HepG2 (cell line): ENCODE measurements around the gene DDC. TPM values are rescaled to one million over a fixed set of nuclear protein-coding genes. Genes with fewer than 3 reads are reported as not detected.
A peak's percentile ranks its signal among the peaks of the same experiment; 100 is the strongest.

ENCODE experiments used
- ADNP ChIP-seq: sonication (generic); formaldehyde crosslinking; IDR thresholded peaks from 2 replicates; pipeline ENCODE4 v1.4.0; 2020; ENCODE audit warnings: missing genetic modification reagents
- AGO1 ChIP-seq: fragments of 200-400 bp; formaldehyde crosslinking; IDR thresholded peaks from 2 replicates; pipeline ENCODE4 v1.6.1; 2017; ENCODE audit warnings: mild to moderate bottlenecking, low read depth, low read length, moderate library complexity; ENCODE audit not compliant: poor library complexity, severe bottlenecking
- AHDC1 ChIP-seq: sonication (generic); formaldehyde crosslinking; IDR thresholded peaks from 2 replicates; pipeline ENCODE4 v1.5.1; 2020; ENCODE audit warnings: mild to moderate bottlenecking, missing genetic modification reagents, borderline replicate concordance
- ARNT2 ChIP-seq: sonication (generic); formaldehyde crosslinking; IDR thresholded peaks from 2 replicates; pipeline ENCODE4 v1.8.0; 2022; ENCODE audit warnings: mild to moderate bottlenecking, low read depth, missing genetic modification reagents, moderate library complexity
- EHMT2 ChIP-seq: fragments of 200-600 bp; sonication (generic); IDR thresholded peaks from 2 replicates; pipeline ENCODE4 v1.7.0; 2017; ENCODE audit warnings: antibody characterized with exemption, low read depth, low read length, borderline replicate concordance
- GTF3A ChIP-seq: sonication (generic); formaldehyde crosslinking; conservative IDR thresholded peaks from 2 replicates; pipeline ENCODE4 v1.4.0; 2020; ENCODE audit warnings: mild to moderate bottlenecking, missing genetic modification reagents
- HNRNPH1 ChIP-seq: fragments of 200-400 bp; formaldehyde crosslinking; optimal IDR thresholded peaks from 2 replicates; pipeline ENCODE3; 2017; ENCODE audit warnings: mild to moderate bottlenecking, low read depth, low read length
- MAFK ChIP-seq, 2 experiments: IDR thresholded peaks in 1 of 2; conservative IDR thresholded peaks in 1 of 2; 2 replicates each; pipeline ENCODE4 v1.6.1; 2011; ENCODE audit warnings: improper control_type of control experiment in 2 of 2, low read length in 2 of 2
- NR1H2 ChIP-seq: sonication (generic); formaldehyde crosslinking; IDR thresholded peaks from 2 replicates; pipeline ENCODE4 v1.8.1; 2022; ENCODE audit warnings: low read depth, missing genetic modification reagents, borderline replicate concordance
- RARA ChIP-seq: IDR thresholded peaks from 2 replicates; pipeline ENCODE4 v1.6.1; 2016; ENCODE audit warnings: missing genetic modification reagents, missing compliant biosample characterization
- RBM22 ChIP-seq: fragments of 200-400 bp; formaldehyde crosslinking; optimal IDR thresholded peaks from 2 replicates; pipeline ENCODE3; 2017; ENCODE audit warnings: mild to moderate bottlenecking, low read length, moderate library complexity
- SP5 ChIP-seq: IDR thresholded peaks from 2 replicates; pipeline ENCODE4 v1.6.1; 2016; ENCODE audit warnings: low read depth, borderline replicate concordance
- SRY ChIP-seq: sonication (generic); formaldehyde crosslinking; IDR thresholded peaks from 2 replicates; pipeline ENCODE4 v1.8.0; 2022; ENCODE audit warnings: mild to moderate bottlenecking, missing genetic modification reagents
- TRAFD1 ChIP-seq: sonication (generic); formaldehyde crosslinking; IDR thresholded peaks from 2 replicates; pipeline ENCODE4 v1.5.1; 2020; ENCODE audit warnings: missing genetic modification reagents, mild to moderate bottlenecking, borderline replicate concordance
- ZBTB21 ChIP-seq: sonication (generic); formaldehyde crosslinking; IDR thresholded peaks from 2 replicates; pipeline ENCODE4 v1.4.0; 2020; ENCODE audit warnings: missing genetic modification reagents
- ZKSCAN1 ChIP-seq: fragments of 150-350 bp; IDR thresholded peaks from 2 replicates; pipeline ENCODE4 v1.6.1; 2014; ENCODE audit warnings: low read length
- ZNF230 ChIP-seq: sonication (generic); formaldehyde crosslinking; IDR thresholded peaks from 2 replicates; pipeline ENCODE4 v1.4.0; 2020; ENCODE audit warnings: mild to moderate bottlenecking, missing genetic modification reagents
- ZNF331 ChIP-seq: sonication (generic); formaldehyde crosslinking; IDR thresholded peaks from 2 replicates; pipeline ENCODE4 v1.4.0; 2020; ENCODE audit warnings: missing genetic modification reagents
- ZNF703 ChIP-seq: sonication (generic); formaldehyde crosslinking; IDR thresholded peaks from 2 replicates; pipeline ENCODE4 v1.5.1; 2020; ENCODE audit warnings: missing genetic modification reagents, mild to moderate bottlenecking, moderate library complexity, borderline replicate concordance
- ZSCAN12 ChIP-seq: sonication (generic); formaldehyde crosslinking; IDR thresholded peaks from 2 replicates; pipeline ENCODE4 v1.9.0; 2021; ENCODE audit warnings: mild to moderate bottlenecking, missing genetic modification reagents
- polyA plus RNA-seq, 8 experiments: library from polyadenylated mRNA; depleted of rRNA in 3 of 8; stranded (reverse) in 7 of 8; unstranded in 1 of 8; fragments of >200 nt; fragmentation: Illumina TruSeq in 4 of 8; extraction: Trizol in 4 of 8; gene quantifications; 2 replicates each; pipeline versions ENCODE4 v1.2.1 to v1.2.3, GENCODE V29; 2011 to 2016; ENCODE audit warnings: low read depth in 4 of 8, missing spikeins in 1 of 8, mixed read lengths in 1 of 8; ENCODE audit not compliant: insufficient read depth in 1 of 8
- total RNA-seq, 5 experiments: library from RNA; depleted of rRNA; stranded (reverse); fragments of >200 nt; fragmentation: Illumina TruSeq; extraction: Trizol; gene quantifications; 2 replicates each; pipeline ENCODE4 v1.2.3, GENCODE V29; 2016; ENCODE audit warnings: low read depth in 1 of 5

The DDC gene
- total and polyA plus RNA-seq, 2 of the 13 experiments (the other 11 are each of a cell fraction or from before 2014, with no cell fraction given): 11.7 to 93.3 TPM

GRCh38 chr7:50552921-50553320 is 12.3 kb downstream of the DDC start (continued):
- TF ChIP-seq AGO1 (no peak), AHDC1 (CRISPR knock-in tag) (peak; percentile 29; the same call in 1 of the 2 replicates), ZKSCAN1 (no peak), NR1H2 (CRISPR knock-in tag) (no peak), RBM22 (no peak), ZNF703 (no peak), MAFK (conservative IDR thresholded peaks at IDR 0.05 in 1 of 2, IDR thresholded peaks at IDR 0.05 in 1 of 2; ENCODE audit: low read length in 2 of 2) (no peak), ZNF230 (no peak), SRY (CRISPR knock-in tag) (no peak), HNRNPH1 (no peak), SP5 (no peak), GTF3A (no peak), ZBTB21 (no peak), RARA (CRISPR knock-in tag) (0 out of 2 replicates have a peak, but pooled peaks have one; percentile 32), TRAFD1 (CRISPR knock-in tag) (no peak), ZNF331 (CRISPR knock-in tag) (peak; percentile 76), ZSCAN12 (CRISPR knock-in tag) (no peak), EHMT2 (peak; percentile 89), ADNP (CRISPR knock-in tag) (no peak), ARNT2 (CRISPR knock-in tag) (peak; percentile 46; the same call in 1 of the 2 replicates)
